Sigmoid colon (tissue), 4 donors: ENCODE measurements around the gene C17orf67.

Source experiments
- CTCF ChIP-seq, 4 experiments: fragments of 450-650 bp in 3 of 4; fragments of 200-600 bp in 1 of 4; IDR thresholded peaks; one replicate each; pipeline ENCODE4 v1.5.1; 2016 to 2019; ENCODE audit warnings: antibody characterized with exemption in 4 of 4, mild to moderate bottlenecking in 3 of 4, moderate library complexity in 2 of 4
- POLR2A ChIP-seq, 2 donors: fragments of 450-650 bp; IDR thresholded peaks; one replicate each; pipeline ENCODE4 v1.6.1; 2016; ENCODE audit warnings: antibody characterized with exemption in 2 of 2, mild to moderate bottlenecking in 2 of 2, moderate library complexity in 2 of 2
- POLR2AphosphoS5 ChIP-seq, 4 donors: sonication (generic); formaldehyde crosslinking; IDR thresholded peaks; one replicate each; pipeline ENCODE4 v1.6.1; 2017; ENCODE audit warnings: antibody characterized with exemption in 4 of 4

GRCh38 chr17:56812901-56813388 lies 20.8 kb downstream of the C17orf67 start:
- TF ChIP-seq POLR2AphosphoS5 (IDR thresholded peaks at IDR 0.05) (no peak), POLR2A (IDR thresholded peaks at IDR 0.05) (no peak), CTCF (IDR thresholded peaks at IDR 0.05) (no peak)
